Panc1 (cell line): ENCODE results near the gene CREB3L2.

Experiments
- POLR2AphosphoS5 ChIP-seq: IDR thresholded peaks from 2 replicates; pipeline ENCODE4 v1.6.1; 2012; ENCODE audit warnings: mild to moderate bottlenecking, low read depth, low read length, moderate library complexity
- REST ChIP-seq, 2 experiments: IDR thresholded peaks; 2 replicates each; pipeline ENCODE4 v1.6.1; 2011 to 2012; ENCODE audit warnings: low read depth in 2 of 2, control low read depth in 1 of 2, low read length in 1 of 2, mild to moderate bottlenecking in 1 of 2, moderate library complexity in 1 of 2; ENCODE audit not compliant: insufficient read depth in 1 of 2
- TF ChIP-seq, protein P1 (sequence below): fragments of 450-650 bp; IDR thresholded peaks from 2 replicates; pipeline ENCODE4 v1.5.1; 2017; ENCODE audit warnings: mild to moderate bottlenecking

DNA sequence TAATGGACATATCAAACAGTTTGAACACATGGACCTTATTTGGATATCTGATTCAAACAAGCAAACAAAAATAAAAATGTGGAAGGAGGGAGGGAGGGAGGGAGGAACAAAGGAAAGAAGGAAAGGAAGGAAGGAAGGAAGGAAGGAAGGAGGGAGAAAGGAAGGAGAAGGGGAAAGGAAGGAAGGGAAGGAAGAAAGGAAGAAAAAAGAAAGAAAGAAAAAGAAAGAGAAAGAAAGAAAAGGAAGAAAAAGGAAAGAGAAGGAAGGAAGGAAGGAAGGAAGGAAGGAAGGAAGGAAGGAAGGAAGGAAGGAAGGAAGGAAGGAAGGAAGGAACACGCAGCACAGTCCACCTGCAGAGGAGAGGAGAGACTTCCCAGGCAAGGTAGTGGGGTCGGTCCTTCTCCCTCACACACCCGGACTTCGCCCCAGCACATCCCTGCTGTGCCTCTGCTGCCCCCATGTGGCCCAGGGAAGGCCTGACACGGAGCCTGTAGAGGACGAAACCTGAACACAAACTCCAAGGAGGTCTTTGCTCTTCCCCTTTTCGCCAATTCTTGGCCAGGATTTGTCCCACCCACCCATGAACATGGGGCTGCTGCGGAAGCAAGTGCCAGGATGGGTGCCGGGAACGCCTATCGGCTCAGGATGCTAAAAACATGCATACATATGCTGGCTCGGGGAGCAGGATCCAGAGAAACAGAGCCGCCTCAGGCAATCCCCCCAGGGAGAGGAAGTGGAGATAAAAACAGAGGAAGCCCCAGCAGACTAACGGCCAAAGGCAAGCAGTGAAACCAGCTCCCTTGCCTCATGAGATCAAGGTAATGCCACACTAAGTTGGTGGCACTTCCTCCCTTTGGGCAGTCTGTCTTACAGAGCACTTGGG is 102.8 kb downstream of the CREB3L2 start:
- TF ChIP-seq, protein P1, sequence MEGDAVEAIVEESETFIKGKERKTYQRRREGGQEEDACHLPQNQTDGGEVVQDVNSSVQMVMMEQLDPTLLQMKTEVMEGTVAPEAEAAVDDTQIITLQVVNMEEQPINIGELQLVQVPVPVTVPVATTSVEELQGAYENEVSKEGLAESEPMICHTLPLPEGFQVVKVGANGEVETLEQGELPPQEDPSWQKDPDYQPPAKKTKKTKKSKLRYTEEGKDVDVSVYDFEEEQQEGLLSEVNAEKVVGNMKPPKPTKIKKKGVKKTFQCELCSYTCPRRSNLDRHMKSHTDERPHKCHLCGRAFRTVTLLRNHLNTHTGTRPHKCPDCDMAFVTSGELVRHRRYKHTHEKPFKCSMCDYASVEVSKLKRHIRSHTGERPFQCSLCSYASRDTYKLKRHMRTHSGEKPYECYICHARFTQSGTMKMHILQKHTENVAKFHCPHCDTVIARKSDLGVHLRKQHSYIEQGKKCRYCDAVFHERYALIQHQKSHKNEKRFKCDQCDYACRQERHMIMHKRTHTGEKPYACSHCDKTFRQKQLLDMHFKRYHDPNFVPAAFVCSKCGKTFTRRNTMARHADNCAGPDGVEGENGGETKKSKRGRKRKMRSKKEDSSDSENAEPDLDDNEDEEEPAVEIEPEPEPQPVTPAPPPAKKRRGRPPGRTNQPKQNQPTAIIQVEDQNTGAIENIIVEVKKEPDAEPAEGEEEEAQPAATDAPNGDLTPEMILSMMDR = peak; percentile 95
- TF ChIP-seq POLR2AphosphoS5 = no peak
- TF ChIP-seq REST (IDR thresholded peaks at IDR 0.05; ENCODE audit: insufficient read depth in 1 of 2, low read depth in 2 of 2, low read length in 1 of 2) = no peak
